Endothelial cell of umbilical vein (primary cell): ENCODE results near the gene LAMC3.

Source experiments
- CTCF ChIP-seq, 2 donors: IDR thresholded peaks; 1 replicate in 1 of 2; 2 replicates in 1 of 2; pipeline ENCODE4 v1.5.1; 2011; ENCODE audit warnings: low read length in 2 of 2, mild to moderate bottlenecking in 2 of 2, moderate library complexity in 2 of 2, control low read depth in 1 of 2, inconsistent platforms in 1 of 2, low read depth in 1 of 2; ENCODE audit not compliant: insufficient read depth in 1 of 2; ENCODE audit errors: extremely low read depth in 1 of 2
- EZH2 ChIP-seq: IDR thresholded peaks from 2 replicates; pipeline ENCODE4 v1.6.1; 2012; ENCODE audit warnings: borderline replicate concordance, low read depth, mild to moderate bottlenecking, moderate library complexity, low read length, inconsistent platforms; ENCODE audit not compliant: severe bottlenecking
- GATA2 ChIP-seq: IDR thresholded peaks from 2 replicates; pipeline ENCODE4 v1.7.0; 2011; ENCODE audit warnings: low read depth, mild to moderate bottlenecking, moderate library complexity, mixed read lengths, low read length; ENCODE audit not compliant: insufficient read length, insufficient read depth
- POLR2A ChIP-seq: IDR thresholded peaks from 2 replicates; pipeline ENCODE4 v1.6.1; 2012; ENCODE audit warnings: low read depth, mild to moderate bottlenecking, control low read depth, low read length

- TF ChIP-seq CTCF (IDR thresholded peaks at IDR 0.05; ENCODE audit: extremely low read depth in 1 of 2, insufficient read depth in 1 of 2, low read depth in 1 of 2, low read length in 2 of 2) (no peak), POLR2A (no peak), EZH2 (no peak), GATA2 (no peak)
These were observed 41.9 kb downstream of the LAMC3 start for GRCh38 chr9:131050831-131051230.
